ENCODE results near the gene GPR139.

GRCh38 chr16:20045886-20046285 is 27.8 kb downstream of the GPR139 start:
- no peak for TF ChIP-seq CTCF (IDR thresholded peaks at IDR 0.05; ENCODE audit: low read depth, low read length, missing input control)
- TF ChIP-seq RXRA (IDR thresholded peaks at IDR 0.05) = no peak
- no peak for TF ChIP-seq GABPA (IDR thresholded peaks at IDR 0.05 in 1 of 2, conservative IDR thresholded peaks at IDR 0.05 in 1 of 2)
- TF ChIP-seq RAD21 (IDR thresholded peaks at IDR 0.05) = no peak
- no peak for TF ChIP-seq JUND (IDR thresholded peaks at IDR 0.05)
- TF ChIP-seq REST (IDR thresholded peaks at IDR 0.05) = no peak
- TF ChIP-seq MAX (IDR thresholded peaks at IDR 0.05) = no peak
- TF ChIP-seq EGR1 (IDR thresholded peaks at IDR 0.05; ENCODE audit: low read depth in 2 of 2) = no peak
- TF ChIP-seq TAF1 (conservative IDR thresholded peaks at IDR 0.05) = no peak
- TF ChIP-seq SP1 (IDR thresholded peaks at IDR 0.05) = no peak
- no peak for TF ChIP-seq ZBTB33 (IDR thresholded peaks at IDR 0.05)
- no peak for TF ChIP-seq HNF4A (conservative IDR thresholded peaks at IDR 0.05)

Data from liver (tissue), 3 donors.